Measurements from ENCODE around the gene BLVRA.

The BLVRA gene

GRCh38 chr7:43750016-43750887 is 8.2 kb upstream of the BLVRA start:
- no peak for ATAC-seq
- DNase-seq = no peak

- no peak for DNase-seq
- no peak for ATAC-seq
Measured at GRCh38 chr7:43752411-43752810, 6.1 kb upstream of the BLVRA start.

GRCh38 chr7:43753271-43753810 is 5.1 kb upstream of the BLVRA start:
- ATAC-seq = no peak
- no peak for DNase-seq

DNA sequence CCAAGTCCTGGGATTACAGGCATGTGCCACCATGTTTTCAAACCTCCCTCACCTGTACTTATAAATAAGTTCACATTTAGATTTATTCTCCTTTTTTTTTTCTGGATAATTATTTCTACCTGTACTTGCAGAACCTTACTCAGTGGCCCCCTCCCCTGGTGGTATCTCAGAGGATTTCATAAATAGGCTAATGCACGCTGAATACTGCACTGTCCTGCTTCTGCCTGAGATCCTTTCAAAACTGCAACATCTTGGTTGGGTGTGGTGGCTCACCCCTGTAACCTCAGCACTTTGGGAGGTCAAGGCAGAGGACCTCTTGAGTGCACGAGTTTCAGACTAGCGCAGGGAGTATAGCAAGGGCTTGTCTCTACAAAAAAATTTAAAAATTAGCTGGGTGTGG is 4.6 kb upstream of the BLVRA start:
- ATAC-seq (no peak), DNase-seq (no peak)

GRCh38 chr7:43754596-43754995 is 3.9 kb upstream of the BLVRA start:
- no peak for ATAC-seq
- no peak for DNase-seq

DNA sequence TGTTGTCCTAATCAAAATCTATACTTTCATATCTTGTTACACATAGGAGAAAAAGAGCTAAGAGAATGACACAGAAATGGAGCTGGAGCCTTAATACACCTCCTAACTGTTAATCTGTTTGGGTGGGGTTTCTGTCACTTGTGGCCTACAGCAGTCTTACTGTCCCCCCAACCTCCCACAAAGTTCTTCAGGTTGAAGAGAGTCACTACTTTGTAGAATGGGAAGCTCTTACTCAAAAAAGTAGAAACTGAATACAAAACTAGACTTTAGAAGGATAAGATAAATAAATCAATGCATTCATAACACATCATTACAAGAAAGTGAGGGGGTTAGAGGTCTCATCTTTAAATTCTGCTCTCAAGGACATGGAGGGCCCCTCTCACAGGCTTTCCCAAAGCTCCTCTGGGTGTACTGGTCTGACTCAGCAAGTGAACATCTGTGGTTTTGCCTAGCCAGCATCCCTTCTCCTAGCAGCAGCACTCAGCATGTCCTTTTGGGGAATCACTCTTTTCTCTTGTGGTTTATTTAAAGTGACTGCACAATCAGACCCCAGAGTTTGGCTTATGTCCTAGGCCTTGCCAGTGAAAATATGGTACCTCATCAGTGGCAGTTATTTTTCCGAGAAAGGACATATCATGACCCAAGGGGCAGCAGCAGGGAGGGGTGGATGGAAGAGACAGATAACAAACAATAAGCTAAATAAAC is 2.0 kb upstream of the BLVRA start:
- DNase-seq = peak; percentile 19
- ATAC-seq = peak; percentile 55

DNA sequence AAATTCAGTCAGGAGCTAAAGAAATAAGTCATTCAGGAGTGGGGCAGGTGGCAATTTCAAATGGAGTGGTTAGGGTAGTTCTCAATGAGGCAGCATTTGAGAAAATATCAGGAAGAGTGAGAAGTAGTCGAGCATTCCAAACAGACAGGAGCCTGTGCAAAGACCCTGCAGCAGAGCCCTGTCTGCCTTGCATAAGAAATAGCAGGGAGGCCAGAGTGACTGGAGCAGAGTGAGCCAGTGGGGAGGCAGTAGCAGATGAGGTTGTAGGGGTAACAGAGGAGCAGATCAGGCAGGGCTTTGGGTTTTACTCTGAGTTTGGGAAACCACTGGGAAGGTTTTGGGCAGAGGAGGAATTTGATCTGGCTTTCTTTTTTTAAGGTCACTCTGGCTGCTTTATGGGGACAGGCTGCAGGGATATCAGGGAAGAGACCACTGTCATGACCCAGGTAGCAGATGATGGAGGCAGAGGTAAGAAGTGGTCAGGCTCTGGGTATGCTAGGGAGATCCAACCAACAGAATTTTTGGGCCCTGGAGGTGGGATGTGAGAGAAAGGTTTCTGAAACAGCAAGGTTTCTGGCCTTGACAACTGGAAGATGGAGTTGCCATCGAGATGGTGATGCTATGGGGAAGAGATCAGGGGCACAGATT is 1.3 kb upstream of the BLVRA start:
- no peak for DNase-seq
- no peak for ATAC-seq

DNA sequence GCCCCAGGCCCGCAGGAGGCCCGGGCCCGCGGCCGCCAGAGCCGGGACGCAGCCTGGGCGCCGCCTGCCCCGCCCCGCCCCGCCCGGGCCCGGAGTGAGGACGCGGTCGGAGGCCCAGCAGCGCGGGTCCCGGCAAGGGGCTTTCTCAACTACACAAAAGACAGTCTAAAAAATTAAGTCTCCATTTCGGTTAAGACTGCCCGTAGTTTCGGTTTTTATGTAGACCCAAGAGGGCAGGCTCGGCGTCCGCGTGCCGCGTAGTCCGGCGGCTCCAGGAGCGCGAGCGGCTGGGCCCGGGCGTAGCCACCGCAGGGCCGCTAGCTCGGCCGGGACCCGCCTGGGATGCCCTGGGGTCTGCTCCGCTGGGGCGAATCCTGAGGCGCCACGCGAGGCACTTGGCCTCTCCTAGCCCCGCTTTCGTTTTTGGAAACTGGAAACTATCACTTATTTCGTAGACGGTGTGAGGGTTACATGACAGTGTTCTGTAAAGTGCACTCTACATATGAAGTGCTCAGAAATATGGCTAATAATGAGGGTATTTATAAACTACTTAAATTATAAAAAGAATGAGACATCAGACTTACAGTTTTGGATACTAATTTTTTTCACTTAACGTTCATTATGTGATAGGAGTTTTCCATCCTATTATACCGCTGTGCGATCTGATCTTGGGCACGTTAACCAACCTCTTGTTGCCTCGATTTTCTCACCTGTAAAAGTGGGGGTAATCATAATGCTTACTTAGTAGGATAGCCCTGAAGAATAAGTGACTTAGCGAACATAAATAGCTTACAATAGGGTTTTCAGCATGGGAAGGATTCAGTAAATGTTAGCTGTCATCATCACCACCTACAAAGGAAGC is 573 bp downstream of the BLVRA start:
- ATAC-seq = peak; percentile 62
- DNase-seq = peak; percentile 55

- DNase-seq (no peak), ATAC-seq (no peak)
Measured at GRCh38 chr7:43760861-43761260, 2.4 kb downstream of the BLVRA start.

DNA sequence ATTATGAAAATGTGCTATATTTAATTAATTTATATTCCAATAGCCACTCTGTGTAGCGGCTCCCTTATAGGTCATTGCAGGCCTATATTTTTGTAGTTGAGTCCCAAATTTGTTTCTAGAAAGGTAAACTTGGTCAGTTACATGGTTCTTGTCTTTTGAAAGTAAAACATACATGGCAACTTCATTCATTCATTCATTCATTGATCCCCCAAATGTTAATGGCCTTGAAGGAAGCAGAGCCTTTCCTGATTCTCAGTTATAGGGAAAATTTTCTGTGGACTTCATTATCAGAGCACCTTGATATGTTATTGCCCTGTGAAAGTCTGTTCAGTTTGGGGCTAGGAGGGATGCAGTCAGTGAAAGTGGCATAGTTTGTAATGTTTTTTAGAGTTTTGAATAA is 2.9 kb downstream of the BLVRA start:
- DNase-seq (no peak), ATAC-seq (no peak)

DNA sequence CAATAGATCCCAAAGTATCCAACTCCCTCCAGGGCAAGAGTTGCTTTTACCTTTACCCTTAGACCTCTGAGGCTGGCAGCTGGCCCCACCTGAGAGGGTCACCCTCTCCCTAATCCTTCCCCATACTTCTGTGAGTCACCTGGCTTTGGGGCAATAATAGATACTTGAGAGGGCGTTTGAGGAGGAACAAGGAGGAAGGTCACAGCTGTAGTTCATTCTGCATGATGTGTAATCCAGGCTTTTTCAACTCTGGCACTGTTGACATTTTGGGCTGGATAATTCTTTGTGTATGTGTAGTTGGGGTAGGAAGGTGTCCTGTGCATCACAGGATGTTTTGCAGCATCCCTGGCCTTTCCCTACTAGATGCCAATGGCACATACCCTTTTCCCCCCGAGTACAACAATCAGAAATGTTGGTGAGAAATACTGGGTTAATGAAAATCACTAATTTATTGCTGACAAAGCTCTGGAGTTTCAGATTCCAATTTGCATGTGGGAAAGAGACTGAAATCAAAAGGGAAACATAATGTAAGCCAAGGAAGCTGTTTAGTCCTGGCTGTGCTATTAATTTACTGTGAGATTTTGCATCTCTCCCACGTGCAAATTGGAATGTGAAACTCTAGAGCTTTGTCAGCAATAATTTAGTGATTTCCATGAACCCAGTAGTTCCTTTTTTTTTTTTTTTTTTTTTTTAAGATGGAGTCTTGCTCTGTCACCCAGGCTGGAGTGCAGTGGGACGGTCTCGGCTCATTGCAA is 3.6 kb downstream of the BLVRA start:
- DNase-seq (no peak), ATAC-seq (no peak)

- ATAC-seq (no peak), DNase-seq (no peak)
Measured at GRCh38 chr7:43763183-43763582, 4.7 kb downstream of the BLVRA start.

- peak; percentile 57 for ATAC-seq
- DNase-seq = peak; percentile 62
Measured at GRCh38 chr7:43764039-43764761, 5.7 kb downstream of the BLVRA start.

DNA sequence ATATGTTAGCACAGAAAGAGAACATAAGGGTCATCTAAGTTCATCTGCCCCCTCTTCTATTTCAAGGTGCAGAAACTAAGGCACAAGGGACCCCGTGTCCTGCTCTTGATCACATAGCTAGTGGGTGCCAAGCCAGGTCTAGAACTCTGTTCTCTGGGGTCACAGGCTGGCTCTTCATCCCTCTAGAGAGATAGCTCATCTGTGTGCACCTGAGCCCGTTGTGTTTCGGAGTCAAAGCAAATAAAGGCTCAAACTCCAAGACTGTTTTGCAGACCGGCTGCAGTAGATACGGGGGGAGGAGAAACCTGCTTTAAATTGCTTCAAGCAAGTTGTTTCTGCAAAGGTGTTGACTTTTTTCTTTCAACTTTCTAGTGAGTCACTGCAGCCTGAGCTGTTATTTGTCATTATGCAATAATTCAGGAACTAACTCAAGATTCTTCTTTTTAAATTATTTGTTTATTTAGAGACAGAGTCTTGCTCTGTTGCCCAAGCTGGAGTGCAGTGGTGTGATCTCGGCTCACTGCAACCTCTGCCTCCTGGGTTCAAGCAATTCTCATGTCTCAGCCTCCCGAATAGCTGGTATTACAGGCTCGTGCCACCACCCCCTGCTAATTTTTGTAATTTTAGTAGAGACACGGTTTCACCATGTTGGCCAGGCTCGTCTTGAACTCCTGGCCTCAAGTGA is 6.5 kb downstream of the BLVRA start:
- ATAC-seq (no peak), DNase-seq (no peak)

GRCh38 chr7:43766564-43766963 is 8.1 kb downstream of the BLVRA start:
- DNase-seq = no peak
- no peak for ATAC-seq

DNA sequence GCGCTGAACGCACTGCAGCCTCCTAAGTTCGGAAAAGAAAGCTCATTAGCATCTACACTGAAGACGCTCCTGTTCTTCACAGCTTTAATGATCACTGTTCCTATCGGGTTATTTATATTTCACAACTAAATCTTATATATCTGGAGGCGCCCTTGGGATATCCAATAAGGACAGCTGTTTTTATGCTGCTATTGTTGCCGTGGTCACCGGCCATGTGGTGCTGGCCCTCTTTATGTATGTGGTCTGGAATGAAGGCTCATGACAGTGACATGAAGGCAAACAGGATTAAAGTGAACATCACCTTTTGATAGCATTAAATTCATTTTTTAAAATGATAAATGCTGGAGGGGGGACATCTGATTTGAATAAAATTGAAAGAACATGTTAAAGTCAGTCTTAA is 8.8 kb downstream of the BLVRA start:
- ATAC-seq (no peak), DNase-seq (no peak)

- ATAC-seq (no peak), DNase-seq (no peak)
Measured at GRCh38 chr7:43768201-43768886, 9.9 kb downstream of the BLVRA start.

- ATAC-seq = no peak
Measured at GRCh38 chr7:43768887-43769272, 10.4 kb downstream of the BLVRA start.

GRCh38 chr7:43769281-43769680 is 10.8 kb downstream of the BLVRA start:
- ATAC-seq (no peak), DNase-seq (no peak)

More at GRCh38 chr7:43768887-43769272, 10.4 kb downstream of the BLVRA start:
- DNase-seq = no peak
